Stomach (tissue), 4 donors: ENCODE measurements around the gene CCDC90B.

ENCODE experiments used
- CTCF ChIP-seq, 7 experiments: fragments of 450-650 bp in 4 of 7; fragments of 200-600 bp in 3 of 7; sonication (generic) in 3 of 7; IDR thresholded peaks; one replicate each; pipeline ENCODE4 v1.5.1; 2016 to 2019; ENCODE audit warnings: antibody characterized with exemption in 7 of 7, control low read depth in 2 of 7, mild to moderate bottlenecking in 1 of 7
- EP300 ChIP-seq: sonication (generic); formaldehyde crosslinking; IDR thresholded peaks from one replicate; pipeline ENCODE4 v1.6.1; 2017; ENCODE audit warnings: antibody characterized with exemption

- no peak for TF ChIP-seq EP300
- no peak for TF ChIP-seq CTCF (IDR thresholded peaks at IDR 0.05)
Measured at GRCh38 chr11:83235825-83236224, 50.3 kb downstream of the CCDC90B start.
